Ecto neural progenitor cell (in vitro differentiated cells): ENCODE results near the gene CAPZA3.
"Not testable (repeated sequence)": the region's sequence is repeated elsewhere in the genome, so short reads cannot be mapped to it uniquely, and the experiment has no call there.

ENCODE experiments used
- DNase-seq: peaks from one replicate; pipeline ENCODE4 v3.0.0-alpha.2; 2018; ENCODE audit warnings: low spot score

The CAPZA3 gene, protein sequence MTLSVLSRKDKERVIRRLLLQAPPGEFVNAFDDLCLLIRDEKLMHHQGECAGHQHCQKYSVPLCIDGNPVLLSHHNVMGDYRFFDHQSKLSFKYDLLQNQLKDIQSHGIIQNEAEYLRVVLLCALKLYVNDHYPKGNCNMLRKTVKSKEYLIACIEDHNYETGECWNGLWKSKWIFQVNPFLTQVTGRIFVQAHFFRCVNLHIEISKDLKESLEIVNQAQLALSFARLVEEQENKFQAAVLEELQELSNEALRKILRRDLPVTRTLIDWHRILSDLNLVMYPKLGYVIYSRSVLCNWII

DNA sequence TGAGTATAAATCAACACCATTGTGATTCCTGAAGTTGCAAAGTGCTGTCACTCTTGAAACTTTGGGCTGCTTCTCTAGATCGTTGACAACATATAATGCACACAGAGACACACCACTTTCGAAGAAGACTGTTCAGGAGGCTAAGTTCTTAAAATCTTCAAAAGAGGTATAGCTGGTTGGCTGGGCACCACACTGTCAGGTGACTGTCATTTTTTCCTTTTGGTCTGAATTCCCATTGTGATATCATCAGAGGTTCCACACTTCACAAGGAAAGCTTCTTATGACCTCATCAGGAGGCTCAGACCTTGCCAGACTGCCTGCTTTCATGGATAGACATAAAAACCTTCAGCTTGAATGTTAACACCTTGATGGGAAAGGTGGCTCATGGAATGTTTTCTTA, at the start of gene CAPZA3, which contains the start of gene PLCZ1:
CAPZA3 (plus strand) TSS at position 301 of the 400 bp plus-strand sequence. CDS start 150 bp downstream, outside the sequence.
PLCZ1 (minus strand) TSS at position 194 of the 400 bp plus-strand sequence. CDS start 641 bp downstream, outside the sequence.
- DNase-seq: no peak

DNA sequence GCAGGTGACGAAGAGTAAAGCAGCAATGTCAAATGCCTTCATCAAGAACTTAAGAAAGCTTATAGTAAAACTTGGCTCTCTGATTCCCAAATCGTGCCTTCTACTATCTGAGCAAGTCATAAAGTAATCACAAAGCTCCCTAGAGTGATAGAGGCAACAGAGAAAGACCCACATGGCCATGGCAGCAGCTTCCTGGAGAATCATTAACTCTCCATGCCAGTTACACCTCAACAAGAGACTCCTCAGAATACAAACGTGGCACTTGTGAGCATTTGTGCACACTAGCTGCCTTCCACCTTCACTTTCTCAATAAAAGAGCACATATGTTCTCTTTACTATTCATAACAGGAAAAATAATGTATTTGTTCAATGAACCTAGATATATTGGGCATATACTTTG, 48.1 kb upstream of the CAPZA3 start:
- no peak for DNase-seq

DNA sequence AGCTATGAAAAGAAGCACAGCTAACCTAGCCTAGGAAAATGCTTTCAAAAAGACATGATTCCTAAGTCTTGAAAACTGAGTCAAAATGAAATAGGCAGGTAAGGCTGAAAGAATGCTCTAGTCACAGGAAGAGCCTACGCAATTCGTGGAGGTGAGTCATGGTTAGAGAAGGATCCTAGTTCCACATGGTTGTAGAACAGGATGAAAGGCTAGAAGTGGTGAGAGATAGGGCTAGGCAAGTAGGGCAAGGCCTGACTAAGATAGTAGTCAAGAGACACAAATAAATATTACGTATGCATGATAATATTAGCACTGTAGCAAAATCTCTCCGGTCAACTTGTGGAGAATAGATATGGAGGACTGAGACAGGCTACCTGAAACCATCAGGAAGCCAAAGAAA, 47.3 kb upstream of the CAPZA3 start:
- DNase-seq: no peak

GRCh38 chr12:18693986-18694385, 43.9 kb upstream of the CAPZA3 start:
- DNase-seq: not testable (repeated sequence)

- DNase-seq: no peak
These were observed 40.8 kb upstream of the CAPZA3 start for GRCh38 chr12:18696971-18697602.

DNA sequence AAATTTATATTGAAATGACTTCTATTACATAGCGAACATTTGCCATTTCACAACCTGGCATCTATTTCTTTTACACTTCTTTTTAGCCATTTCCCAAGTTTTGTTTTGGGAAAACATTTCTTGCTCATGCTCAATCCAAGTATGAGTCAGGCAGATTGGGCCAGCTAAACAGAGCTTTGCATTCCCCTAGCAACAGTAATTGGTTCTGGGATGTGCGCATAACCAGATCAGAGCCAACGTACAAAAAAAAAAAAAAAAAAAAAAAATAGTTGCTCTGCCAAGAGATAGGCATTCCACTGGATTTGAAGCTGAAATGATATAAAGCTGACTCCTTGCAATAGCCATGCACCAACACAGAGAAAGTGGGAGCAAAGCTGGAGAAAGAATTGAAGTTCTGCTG, 37.6 kb upstream of the CAPZA3 start:
- no peak for DNase-seq

DNA sequence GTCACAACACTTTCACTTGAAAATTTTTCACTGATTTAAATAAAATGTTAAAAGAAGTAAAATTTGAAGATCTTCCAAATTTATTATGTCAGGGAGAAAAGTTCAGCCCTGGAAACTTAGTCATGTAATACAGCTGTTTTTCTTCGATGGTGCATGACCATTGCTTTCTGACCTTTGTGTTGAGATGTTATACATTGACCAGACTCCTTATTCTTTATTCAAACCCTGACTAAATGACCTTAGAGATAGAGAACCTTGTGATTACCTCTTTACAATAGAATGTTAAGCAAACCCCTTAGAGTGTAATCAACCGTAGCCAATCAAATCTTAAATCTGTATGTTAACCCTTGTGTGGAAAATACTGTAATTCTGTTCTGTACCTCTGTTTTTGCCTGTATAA, 34.6 kb upstream of the CAPZA3 start:
- no peak for DNase-seq

DNA sequence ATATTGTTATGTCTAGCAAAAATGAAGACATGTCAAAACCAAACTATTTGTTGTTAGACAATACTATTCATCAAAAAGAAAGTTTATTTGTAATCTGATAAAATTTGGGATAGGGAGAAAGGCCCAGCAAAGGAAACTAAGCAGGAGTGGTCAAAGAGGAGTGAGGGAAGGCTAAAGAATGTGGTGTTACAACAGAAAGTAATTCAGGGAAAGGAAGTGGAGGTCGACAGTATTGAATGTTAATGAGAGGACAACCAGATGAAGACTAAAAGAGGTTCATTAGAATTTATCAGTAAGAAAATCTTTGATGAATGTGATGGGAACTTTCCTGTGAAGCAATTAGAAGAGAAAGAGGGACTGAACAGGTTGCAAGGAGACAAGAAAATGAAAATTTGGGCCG, 34.0 kb upstream of the CAPZA3 start:
- DNase-seq: no peak

GRCh38 chr12:18706798-18707197, 31.1 kb upstream of the CAPZA3 start:
- DNase-seq: no peak

DNA sequence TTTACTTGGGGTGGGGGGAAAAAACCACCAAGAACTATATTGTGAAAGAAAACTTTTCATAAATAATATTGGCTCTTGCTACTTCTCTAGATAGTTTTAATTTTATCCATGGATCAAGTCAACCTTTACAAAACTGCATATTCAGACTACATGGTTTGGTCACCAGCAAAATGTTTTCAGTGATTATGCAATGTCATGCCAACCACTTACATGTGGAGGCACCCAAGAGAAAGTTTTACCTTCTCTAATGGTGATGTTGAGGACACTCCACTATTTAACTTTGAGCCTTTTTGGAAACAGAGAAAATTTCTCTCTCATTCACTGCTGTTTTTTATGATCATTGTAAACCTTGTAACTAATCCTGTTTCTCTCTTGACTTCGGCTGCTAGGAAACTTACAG, 21.7 kb upstream of the CAPZA3 start:
- DNase-seq: no peak

DNA sequence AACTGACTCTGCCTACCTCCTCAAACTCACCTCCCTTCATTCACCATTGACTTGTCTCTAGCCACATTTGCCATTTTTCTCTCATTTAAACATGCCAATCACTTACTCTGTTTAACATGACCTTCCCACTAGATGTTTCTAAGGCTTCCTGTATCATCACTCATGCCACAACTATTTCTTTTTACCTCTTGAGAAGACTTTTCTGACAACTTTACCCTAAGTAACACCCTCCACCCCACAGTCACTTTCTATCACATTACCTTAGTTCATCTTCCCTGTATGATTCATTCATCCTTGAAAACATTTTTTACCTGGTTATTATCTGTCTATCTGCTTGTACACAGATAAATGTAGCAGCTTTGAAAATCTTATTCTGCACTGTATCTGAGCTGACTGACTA, 19.5 kb upstream of the CAPZA3 start:
- no peak for DNase-seq

GRCh38 chr12:18719922-18720510, 17.9 kb upstream of the CAPZA3 start:
- DNase-seq: no peak

- no peak for DNase-seq
These were observed 17.2 kb upstream of the CAPZA3 start for GRCh38 chr12:18720690-18721089.

- no peak for DNase-seq
These were observed 16.5 kb upstream of the CAPZA3 start for GRCh38 chr12:18721452-18721851.

- DNase-seq: no peak
These were observed 14.2 kb upstream of the CAPZA3 start for GRCh38 chr12:18723752-18724151.

DNA sequence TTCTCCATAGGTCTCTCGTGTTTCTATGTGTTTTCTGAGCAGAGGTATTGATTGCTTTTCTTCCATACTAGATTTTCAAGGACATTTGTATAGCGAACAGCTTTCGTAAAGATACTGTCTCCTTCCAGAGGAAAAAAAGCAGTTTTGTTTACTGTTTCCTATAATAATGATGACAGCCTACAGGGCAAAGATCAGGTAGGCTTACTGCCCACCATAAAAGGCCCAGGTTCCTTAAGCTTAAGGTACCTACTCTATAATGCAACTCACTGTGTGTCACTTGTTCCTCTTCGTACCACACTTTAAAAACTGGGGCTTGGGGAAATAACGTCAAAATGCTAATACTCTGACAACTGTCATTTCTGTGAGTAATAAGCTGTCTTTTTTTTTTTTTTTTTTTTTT, 6.8 kb upstream of the CAPZA3 start:
- DNase-seq: no peak

DNA sequence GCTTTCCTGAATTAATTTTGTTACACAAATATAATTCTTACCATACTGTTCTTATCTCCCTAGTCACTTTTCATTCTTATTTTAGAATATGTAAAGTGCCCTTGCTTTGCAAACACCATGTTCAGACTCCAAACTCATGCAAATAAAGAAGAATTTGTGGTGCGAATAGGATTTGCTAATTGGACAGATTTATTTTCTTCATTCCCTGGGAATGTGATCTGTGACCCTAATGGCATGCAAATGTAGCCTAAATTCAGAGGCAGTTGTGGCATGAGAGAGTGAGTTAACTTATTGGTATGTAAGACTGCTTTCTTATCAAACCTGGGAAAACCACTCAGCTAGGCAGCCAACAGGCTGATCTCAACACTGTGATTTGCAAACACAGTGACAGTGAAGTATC, 10.0 kb downstream of the CAPZA3 start:
- DNase-seq: no peak

DNA sequence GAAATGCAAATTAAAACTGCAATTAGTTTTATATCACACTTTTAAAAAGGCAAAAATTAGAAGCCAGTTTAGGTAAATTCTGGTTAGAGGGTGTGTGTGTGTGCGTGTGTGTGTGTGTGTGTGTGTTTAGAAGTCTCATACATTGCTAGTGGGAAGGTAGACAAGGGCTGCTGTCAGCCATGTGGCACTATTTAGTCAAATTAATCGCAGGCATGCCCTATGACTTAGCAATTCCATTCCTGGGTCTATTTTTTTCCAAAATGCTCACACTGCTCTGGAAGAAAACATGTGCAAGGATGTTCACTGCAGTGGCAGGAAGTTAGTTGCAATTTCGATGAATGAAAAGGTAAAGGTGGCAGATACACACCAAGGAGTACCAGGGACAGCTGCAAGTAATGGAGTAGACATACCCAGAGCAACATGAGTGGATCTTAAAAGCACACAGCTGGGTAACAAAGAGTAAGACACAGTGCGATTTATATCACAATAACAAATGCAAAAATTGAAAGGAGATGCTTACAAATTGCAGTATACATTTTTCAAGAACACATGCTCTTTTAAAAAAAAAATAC, 11.6 kb downstream of the CAPZA3 start:
- DNase-seq: no peak

GRCh38 chr12:18750085-18750484, 12.2 kb downstream of the CAPZA3 start:
- no peak for DNase-seq

DNA sequence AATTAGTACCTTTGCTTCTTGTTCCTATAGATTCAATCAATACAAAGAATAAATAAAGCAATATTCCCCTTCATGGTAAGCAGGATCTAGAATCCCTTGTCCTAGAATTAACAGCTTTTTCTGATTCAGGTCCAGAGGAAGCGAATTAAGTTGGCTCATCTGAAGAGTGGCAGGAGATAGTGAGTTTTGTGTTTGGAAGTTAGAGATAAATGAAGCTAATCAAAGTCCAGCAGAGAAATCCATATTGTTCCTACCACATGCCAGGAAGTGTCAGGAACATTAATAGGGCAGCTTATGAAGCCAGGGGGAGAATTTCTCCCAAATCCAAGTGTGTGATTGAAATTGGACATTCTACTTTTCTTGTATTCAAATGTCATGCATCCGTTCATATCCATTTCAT, 13.9 kb downstream of the CAPZA3 start:
- DNase-seq: no peak

GRCh38 chr12:18752280-18752920, 14.5 kb downstream of the CAPZA3 start:
- peak; percentile 77 for DNase-seq

- DNase-seq: peak; percentile 65
These were observed 15.0 kb downstream of the CAPZA3 start for GRCh38 chr12:18752947-18753346.
